GM08714 (cell line): ENCODE measurements around the gene UNC5A.

Experiments
- H3K4me3 ChIP-seq: fragments of 200-500 bp; sonication (Bioruptor generic); 2 replicates; pipeline ENCODE4 v1.5.1; 2014; ENCODE audit warnings: mild to moderate bottlenecking, low read length, inconsistent platforms
- ZNF274 ChIP-seq: IDR thresholded peaks from 2 replicates; pipeline ENCODE4 v1.6.1; 2012; ENCODE audit warnings: mild to moderate bottlenecking, low read depth, low read length

The UNC5A gene

GRCh38 chr5:176881816-176882566 is 71.6 kb downstream of the UNC5A start:
- no peak for TF ChIP-seq ZNF274
- H3K4me3 ChIP-seq = no peak overlapping the region

- no peak overlapping the region for H3K4me3 ChIP-seq
Observed at GRCh38 chr5:176882567-176882903, 72.2 kb downstream of the UNC5A start.

GRCh38 chr5:176883700-176884570 is 73.6 kb downstream of the UNC5A start:
- no peak for TF ChIP-seq ZNF274
- H3K4me3 ChIP-seq = no peak overlapping the region

More at GRCh38 chr5:176882567-176882903, 72.2 kb downstream of the UNC5A start:
- TF ChIP-seq ZNF274 = no peak

GRCh38 chr5:176884571-176884890 is 74.2 kb downstream of the UNC5A start:
- no peak for TF ChIP-seq ZNF274
- H3K4me3 ChIP-seq = no peak overlapping the region

- TF ChIP-seq ZNF274 = no peak
- no peak overlapping the region for H3K4me3 ChIP-seq
Observed at GRCh38 chr5:176886336-176887251, 76.2 kb downstream of the UNC5A start.

GRCh38 chr5:176887252-176887849 is 77.0 kb downstream of the UNC5A start:
- no peak for TF ChIP-seq ZNF274
- no peak overlapping the region for H3K4me3 ChIP-seq

- TF ChIP-seq ZNF274 = no peak
- no peak overlapping the region for H3K4me3 ChIP-seq
Observed at GRCh38 chr5:176888016-176888864, 77.9 kb downstream of the UNC5A start.

- TF ChIP-seq ZNF274 = no peak
- no peak overlapping the region for H3K4me3 ChIP-seq
Observed at GRCh38 chr5:176888865-176889165, 78.5 kb downstream of the UNC5A start.

- TF ChIP-seq ZNF274 = no peak
- no peak overlapping the region for H3K4me3 ChIP-seq
Observed at GRCh38 chr5:176889321-176890280, 79.2 kb downstream of the UNC5A start.

GRCh38 chr5:176890455-176891330 is 80.3 kb downstream of the UNC5A start:
- H3K4me3 ChIP-seq = no peak overlapping the region
- no peak for TF ChIP-seq ZNF274

GRCh38 chr5:176891331-176891958 is 81.1 kb downstream of the UNC5A start:
- no peak for TF ChIP-seq ZNF274
- H3K4me3 ChIP-seq = no peak overlapping the region
